AG10803 (cell line): Measurements from ENCODE around the gene CYB561D1.

Experiments used
- DNase-seq: peaks from one replicate; pipeline ENCODE4 v3.0.0; 2010; ENCODE audit warnings: low read depth
- H3K4me3 ChIP-seq: 2 replicates; pipeline ENCODE4 v1.5.1; 2011; ENCODE audit warnings: mild to moderate bottlenecking, low read length, control low read depth
- TF ChIP-seq, protein P1 (sequence below): conservative IDR thresholded peaks from 2 replicates; pipeline ENCODE4 v1.5.1; 2011; ENCODE audit warnings: mild to moderate bottlenecking, low read length, control low read depth, inconsistent platforms

The CYB561D1 gene

GRCh38 chr1:109535481-109535880, 41.6 kb downstream of the CYB561D1 start:
- TF ChIP-seq, protein P1, sequence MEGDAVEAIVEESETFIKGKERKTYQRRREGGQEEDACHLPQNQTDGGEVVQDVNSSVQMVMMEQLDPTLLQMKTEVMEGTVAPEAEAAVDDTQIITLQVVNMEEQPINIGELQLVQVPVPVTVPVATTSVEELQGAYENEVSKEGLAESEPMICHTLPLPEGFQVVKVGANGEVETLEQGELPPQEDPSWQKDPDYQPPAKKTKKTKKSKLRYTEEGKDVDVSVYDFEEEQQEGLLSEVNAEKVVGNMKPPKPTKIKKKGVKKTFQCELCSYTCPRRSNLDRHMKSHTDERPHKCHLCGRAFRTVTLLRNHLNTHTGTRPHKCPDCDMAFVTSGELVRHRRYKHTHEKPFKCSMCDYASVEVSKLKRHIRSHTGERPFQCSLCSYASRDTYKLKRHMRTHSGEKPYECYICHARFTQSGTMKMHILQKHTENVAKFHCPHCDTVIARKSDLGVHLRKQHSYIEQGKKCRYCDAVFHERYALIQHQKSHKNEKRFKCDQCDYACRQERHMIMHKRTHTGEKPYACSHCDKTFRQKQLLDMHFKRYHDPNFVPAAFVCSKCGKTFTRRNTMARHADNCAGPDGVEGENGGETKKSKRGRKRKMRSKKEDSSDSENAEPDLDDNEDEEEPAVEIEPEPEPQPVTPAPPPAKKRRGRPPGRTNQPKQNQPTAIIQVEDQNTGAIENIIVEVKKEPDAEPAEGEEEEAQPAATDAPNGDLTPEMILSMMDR, result no peak
- no peak overlapping the region for H3K4me3 ChIP-seq
- DNase-seq, result no peak

- H3K4me3 ChIP-seq, result no peak overlapping the region
- no peak for DNase-seq
- TF ChIP-seq, protein P1, result no peak
These were observed 42.1 kb downstream of the CYB561D1 start for GRCh38 chr1:109535971-109536491.

DNA sequence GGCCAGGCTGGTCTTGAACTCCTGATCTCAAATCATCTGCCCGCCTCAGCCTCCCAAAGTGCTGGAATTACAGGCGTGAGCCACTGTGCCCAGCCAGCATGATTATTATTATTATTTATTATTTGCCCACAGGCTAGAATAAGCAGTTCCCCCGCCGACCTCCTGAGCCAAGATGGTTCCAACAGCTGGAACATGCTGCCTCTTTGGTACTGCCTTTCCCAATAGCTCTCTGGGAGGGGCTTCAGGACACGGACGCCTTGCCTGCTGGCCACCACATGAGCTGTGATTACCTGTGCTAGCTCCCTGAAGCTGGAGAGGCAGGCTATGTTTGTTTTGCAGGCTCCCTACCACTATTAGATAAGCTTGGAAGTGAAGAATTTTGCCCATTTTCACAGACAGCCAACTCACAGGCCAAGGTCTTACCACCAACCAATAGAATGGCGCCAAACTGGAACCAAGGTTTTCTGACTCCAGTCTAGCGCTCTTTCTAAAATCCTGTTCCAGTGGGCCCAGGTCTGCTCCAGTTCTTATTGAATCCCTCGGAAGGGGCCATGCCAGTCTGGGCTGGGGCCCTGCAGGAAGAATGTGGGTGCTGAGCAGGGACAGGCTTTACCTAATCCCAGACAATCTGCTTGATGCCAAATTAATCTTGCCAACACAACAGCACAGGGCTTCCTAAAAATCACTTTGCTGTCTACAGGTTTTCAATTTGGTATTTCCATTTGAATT, 43.7 kb downstream of the CYB561D1 start:
- TF ChIP-seq, protein P1, result no peak
- H3K4me3 ChIP-seq, result no peak overlapping the region
- no peak for DNase-seq

- H3K4me3 ChIP-seq, result no peak overlapping the region
- TF ChIP-seq, protein P1, result no peak
- DNase-seq, result no peak
These were observed 45.1 kb downstream of the CYB561D1 start for GRCh38 chr1:109538827-109539555.

GRCh38 chr1:109539676-109540075, 45.8 kb downstream of the CYB561D1 start, which contains the start of gene GPR61:
TSS of gene GPR61 (plus strand) at chr1:109539872. CDS start at chr1:109543023, 3,151 bp downstream.
- no peak for DNase-seq
- TF ChIP-seq, protein P1, result no peak
- no peak within 1 kb of the TSS for H3K4me3 ChIP-seq

- H3K4me3 ChIP-seq, result no peak overlapping the region
- TF ChIP-seq, protein P1, result no peak
- DNase-seq, result no peak
These were observed 47.2 kb downstream of the CYB561D1 start for GRCh38 chr1:109541102-109541501.
